ENCODE data around the gene FMN1.

GRCh38 chr15:33026614-33027013, 167.9 kb downstream of the FMN1 start:
- TF ChIP-seq EZH2phosphoT487 (IDR thresholded peaks at IDR 0.05; ENCODE audit: borderline replicate concordance, low read length) (no peak), EZH2 (IDR thresholded peaks at IDR 0.05; ENCODE audit: low read length, unreplicated experiment) (no peak), CTCF (conservative IDR thresholded peaks at IDR 0.05; ENCODE audit: low read depth, low read length) (no peak)

Measured in PC-3 (cell line).